H1 (cell line): Measurements from ENCODE around the gene OGFR. TPM values are rescaled to one million over a fixed set of nuclear protein-coding genes. Genes with fewer than 3 reads are reported as not detected.
A peak's percentile ranks its signal among the peaks of the same experiment; 100 is the strongest.

Experiments
- CTCF ChIA-PET: fragments of 300-600 bp; sonication (Branson Sonifier 250); formaldehyde crosslinking; loops from one replicate; lab custom pipeline; 2021; ENCODE audit not compliant: partially characterized antibody; lab: Charles Lee
- POLR2A ChIA-PET: fragments of 300-600 bp; sonication (Branson Sonifier 250); formaldehyde crosslinking; loops from one replicate; lab custom pipeline; 2021; ENCODE audit warnings: inconsistent platforms; ENCODE audit not compliant: partially characterized antibody; lab: Charles Lee
- DNase-seq, 2 experiments: peaks; one replicate each; pipeline versions ENCODE4 v3.0.0 to v3.0.0-alpha.2; 2010 to 2022; ENCODE audit warnings: low spot score in 2 of 2, low read depth in 1 of 2, mixed read lengths in 1 of 2
- FAIRE-seq: peaks from 2 replicates; lab custom pipeline; 2011; peaks lifted over from hg19 to GRCh38; lab: Jason Lieb, UNC
- H2AFZ ChIP-seq: 2 replicates; pipeline ENCODE4 v1.8.1; 2012; ENCODE audit warnings: low read length, inconsistent platforms
- H2AK5ac ChIP-seq: 2 replicates; pipeline ENCODE4 v1.6.1; 2013; ENCODE audit warnings: low read depth, low read length
- H2BK120ac ChIP-seq: replicated peaks from 2 replicates; pipeline ENCODE3; 2013; ENCODE audit warnings: low read depth, low read length, inconsistent platforms
- H2BK12ac ChIP-seq: 2 replicates; pipeline ENCODE4 v1.6.1; 2013; ENCODE audit warnings: low read depth, low read length
- H2BK15ac ChIP-seq: 2 replicates; pipeline ENCODE4 v1.6.1; 2013; ENCODE audit warnings: low read length
- H2BK20ac ChIP-seq: 2 replicates; pipeline ENCODE4 v1.6.1; 2013; ENCODE audit warnings: low read length
- H2BK5ac ChIP-seq: 2 replicates; pipeline ENCODE4 v1.6.1; 2013; ENCODE audit warnings: low read depth, low read length
- H3K14ac ChIP-seq: 2 replicates; pipeline ENCODE4 v1.6.1; 2013; ENCODE audit warnings: inconsistent platforms; ENCODE audit not compliant: insufficient read length
- H3K18ac ChIP-seq: 2 replicates; pipeline ENCODE4 v1.6.1; 2013; ENCODE audit warnings: low read length; ENCODE audit errors: extremely low read depth
- H3K23ac ChIP-seq: 2 replicates; pipeline ENCODE4 v1.6.1; 2013; ENCODE audit warnings: inconsistent platforms; ENCODE audit not compliant: insufficient read length
- H3K23me2 ChIP-seq: 2 replicates; pipeline ENCODE4 v1.6.1; 2013; ENCODE audit warnings: low read depth, low read length
- H3K27ac ChIP-seq: 2 replicates; pipeline ENCODE4 v1.6.1; 2011; ENCODE audit warnings: low read depth, low read length, inconsistent platforms
- H3K27me3 ChIP-seq, 4 experiments: replicated peaks in 1 of 4; 1 replicate in 1 of 4; 2 replicates in 3 of 4; pipeline versions ENCODE4 v1.6.1 to v1.8.1; 2011 to 2013; ENCODE audit warnings: low read length in 3 of 4, mild to moderate bottlenecking in 3 of 4, inconsistent platforms in 2 of 4, mixed read lengths in 2 of 4, moderate library complexity in 1 of 4; ENCODE audit not compliant: control insufficient read depth in 3 of 4, insufficient read depth in 3 of 4; ENCODE audit errors: extremely low read depth in 1 of 4
- H3K36me3 ChIP-seq, 4 experiments: 2 replicates each; pipeline versions ENCODE4 v1.6.1 to v1.8.1; 2011 to 2013; ENCODE audit warnings: mild to moderate bottlenecking in 4 of 4, low read length in 3 of 4, moderate library complexity in 2 of 4, control low read depth in 1 of 4, inconsistent platforms in 1 of 4; ENCODE audit not compliant: insufficient read depth in 4 of 4, control insufficient read depth in 2 of 4
- H3K4ac ChIP-seq: replicated peaks from 2 replicates; pipeline ENCODE3; 2013; ENCODE audit warnings: low read length, low read depth, mixed read lengths, inconsistent platforms; ENCODE audit not compliant: insufficient read length
- H3K4me1 ChIP-seq, 4 experiments: replicated peaks in 1 of 4; 1 replicate in 1 of 4; 2 replicates in 3 of 4; pipeline versions ENCODE4 v1.6.1 to v1.8.1; 2011 to 2013; ENCODE audit warnings: low read length in 3 of 4, inconsistent platforms in 2 of 4, mixed read lengths in 1 of 4; ENCODE audit not compliant: insufficient read depth in 4 of 4, control insufficient read depth in 3 of 4
- H3K4me2 ChIP-seq, 2 experiments: 2 replicates each; pipeline versions ENCODE4 v1.6.1 to v1.8.1; 2011 to 2013; ENCODE audit warnings: low read depth in 2 of 2, low read length in 2 of 2, control low read depth in 1 of 2, inconsistent platforms in 1 of 2, mild to moderate bottlenecking in 1 of 2; ENCODE audit not compliant: insufficient read depth in 1 of 2
- H3K4me3 ChIP-seq, 4 experiments: fragments of 200-600, 300-600 bp in 1 of 4; sonication (generic), shearing (Covaris generic), sonication (Bioruptor Twin) in 1 of 4; 2 replicates each; pipeline versions ENCODE4 v1.5.1 to v1.8.1; 2011 to 2016; ENCODE audit warnings: low read length in 4 of 4, low read depth in 3 of 4, control low read depth in 2 of 4, inconsistent platforms in 2 of 4, mild to moderate bottlenecking in 2 of 4, mixed read lengths in 1 of 4, moderate library complexity in 1 of 4; ENCODE audit not compliant: insufficient read depth in 2 of 4; ENCODE audit errors: extremely low read depth in 1 of 4
- H3K56ac ChIP-seq: replicated peaks from 2 replicates; pipeline ENCODE3; 2013; ENCODE audit warnings: low read depth, mild to moderate bottlenecking, mixed read lengths, low read length, inconsistent platforms; ENCODE audit not compliant: insufficient read length
- H3K79me1 ChIP-seq: 2 replicates; pipeline ENCODE4 v1.6.1; 2013; ENCODE audit warnings: low read depth, low read length, control low read depth
- H3K79me2 ChIP-seq, 2 experiments: 2 replicates each; pipeline versions ENCODE4 v1.6.1 to v1.8.1; 2012 to 2013; ENCODE audit warnings: low read length in 2 of 2, mild to moderate bottlenecking in 2 of 2, inconsistent platforms in 1 of 2; ENCODE audit not compliant: insufficient read depth in 2 of 2, control insufficient read depth in 1 of 2
- H3K9ac ChIP-seq, 4 experiments: replicated peaks in 1 of 4; 1 replicate in 1 of 4; 2 replicates in 3 of 4; pipeline versions ENCODE4 v1.6.1 to v1.8.1; 2011 to 2013; ENCODE audit warnings: low read depth in 3 of 4, low read length in 3 of 4, control low read depth in 2 of 4, mild to moderate bottlenecking in 2 of 4, moderate library complexity in 2 of 4, inconsistent platforms in 1 of 4; ENCODE audit errors: extremely low read depth in 1 of 4
- H3K9me3 ChIP-seq, 2 experiments: 2 replicates each; pipeline versions ENCODE4 v1.6.1 to v1.8.1; 2012 to 2013; ENCODE audit warnings: mild to moderate bottlenecking in 2 of 2, moderate library complexity in 2 of 2, control low read depth in 1 of 2, inconsistent platforms in 1 of 2, low read depth in 1 of 2, low read length in 1 of 2, mixed read lengths in 1 of 2; ENCODE audit not compliant: insufficient read depth in 2 of 2
- H4K20me1 ChIP-seq, 2 experiments: replicated peaks in 1 of 2; 2 replicates each; pipeline versions ENCODE3 to v1.8.1; 2011 to 2013; ENCODE audit warnings: inconsistent platforms in 2 of 2, low read length in 2 of 2, mild to moderate bottlenecking in 1 of 2; ENCODE audit not compliant: insufficient read depth in 2 of 2, control insufficient read depth in 1 of 2
- H4K5ac ChIP-seq: 2 replicates; pipeline ENCODE4 v1.6.1; 2013; ENCODE audit warnings: low read length, low read depth, mixed read lengths, inconsistent platforms; ENCODE audit not compliant: insufficient read length
- H4K8ac ChIP-seq: 2 replicates; pipeline ENCODE4 v1.8.0; 2013; ENCODE audit warnings: mild to moderate bottlenecking, moderate library complexity, low read length, inconsistent platforms; ENCODE audit not compliant: insufficient read depth; ENCODE audit errors: extremely low read depth
- H4K91ac ChIP-seq: replicated peaks from 2 replicates; pipeline ENCODE3; 2013; ENCODE audit warnings: low read length, mixed read lengths, inconsistent platforms; ENCODE audit not compliant: insufficient read length
- GABPA ChIP-seq: IDR thresholded peaks from 2 replicates; pipeline ENCODE4 v1.6.1; 2011; ENCODE audit warnings: mild to moderate bottlenecking, low read length, moderate library complexity, borderline replicate concordance; ENCODE audit not compliant: insufficient read depth
- KDM4A ChIP-seq: IDR thresholded peaks from one replicate; pipeline ENCODE4 v1.7.1; 2012; ENCODE audit warnings: low read depth, mild to moderate bottlenecking, moderate library complexity, low read length, inconsistent platforms; ENCODE audit not compliant: severe bottlenecking
- WGBS, 2 experiments: shearing (Covaris generic) in 1 of 2; methylation state at CpG; one replicate each; pipeline versions ENCODE4 v1.1.6 to v1.1.7; 2013 to 2015; ENCODE audit warnings: low lambda C conversion rate in 2 of 2, mixed read lengths in 2 of 2, inconsistent platforms in 1 of 2, low coverage in 1 of 2, missing lambda C conversion rate in 1 of 2; ENCODE audit not compliant: insufficient replicate concordance in 2 of 2, insufficient coverage in 1 of 2, insufficient read length in 1 of 2; ENCODE audit errors: extremely low coverage in 1 of 2, missing lambda C conversion rate in 1 of 2; 5-methylcytosine and 5-hydroxymethylcytosine counted together
- polyA plus RNA-seq, 7 experiments: library from polyadenylated mRNA; depleted of rRNA in 3 of 7; stranded (reverse) in 5 of 7; unstranded in 2 of 7; fragments of >200 nt in 5 of 7; fragments of 200-250 nt in 2 of 7; gene quantifications; 1 replicate in 5 of 7; 2 replicates in 1 of 7; 4 replicates in 1 of 7; pipeline versions ENCODE4 v1.2.1 to v1.2.3, GENCODE V29; 2011 to 2013; ENCODE audit warnings: missing spikeins in 2 of 7, mixed read lengths in 2 of 7
- total RNA-seq: library from RNA; stranded (reverse); fragmentation: NEBNext Ultra II Directional; extraction: Animal tissue kit (Norgen Biotek cat#: 25700); gene quantifications from 2 replicates; pipeline ENCODE4 v1.2.1, GENCODE V29; 2021

The OGFR gene
- total and polyA plus RNA-seq, 2 of the 8 experiments (the other 6 are each of a cell fraction or from before 2014, with no cell fraction given), result 13.9 to 25.1 TPM

DNA sequence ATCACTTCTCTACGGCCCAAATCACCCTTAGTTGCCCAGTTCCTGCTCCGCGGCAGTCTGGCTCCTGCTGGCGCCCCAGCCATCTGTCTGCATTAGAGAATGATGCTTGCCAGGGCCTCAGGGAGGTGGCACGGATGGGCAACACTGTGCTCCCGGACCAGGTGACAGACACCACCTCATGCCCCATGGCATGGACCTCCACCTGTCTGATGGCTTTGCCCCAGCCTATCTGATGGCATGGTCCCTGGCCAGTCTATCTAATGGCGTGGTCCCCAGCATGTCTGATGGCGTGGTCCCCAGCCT is 27.2 kb upstream of the OGFR start:
- Histone ChIP-seq H2BK120ac (no peak overlapping the region), H2AFZ (no peak overlapping the region), H3K79me2 (no peaks in the 10 kb centered on the region), H3K9me3 (no peaks in the 10 kb centered on the region), H4K5ac (no peak overlapping the region), H3K4me2 (no peak overlapping the region), H3K14ac (no peak overlapping the region), H3K27ac (no peak overlapping the region), H4K91ac (peak overlapping the region; percentile 4), H3K23ac (no peak overlapping the region), H3K18ac (peak overlapping the region; percentile 53; the same call in 1 of the 2 replicates), H2BK12ac (peak overlapping the region; percentile 88; the same call in 1 of the 2 replicates), H3K4me1 (peaks cover 0 to 16% (median 4%) of the 10 kb centered on the region in 4 experiments; a peak in 4 of 7 replicates), H3K56ac (no peak overlapping the region), H4K20me1 (no peaks in the 10 kb centered on the region), H2BK15ac (no peak overlapping the region; the same call in 1 of the 2 replicates), H2BK20ac (0 out of 2 replicates have a peak overlapping the region, but pooled peaks have one; percentile 61), H3K4ac (no peak overlapping the region), H3K4me3 (no peak overlapping the region), H3K79me1 (no peaks in the 10 kb centered on the region), H3K9ac (no peak overlapping the region), H3K36me3 (no peaks in the 10 kb centered on the region), H3K27me3 (no peaks in the 10 kb centered on the region), H4K8ac (peak overlapping the region; percentile 54; the same call in 1 of the 2 replicates), H2AK5ac (peak overlapping the region; percentile 93; the same call in 1 of the 2 replicates), H2BK5ac (peak overlapping the region; percentile 30; the same call in 1 of the 2 replicates), H3K23me2 (no peaks in the 10 kb centered on the region)
- TF ChIP-seq KDM4A (no peak), GABPA (no peak)
- CTCF ChIA-PET, result no interaction called here
- DNase-seq, result no peak
- WGBS, 2 experiments, result 89% methylated on average over 6 of the region's 8 CpGs; no CpG with 5 or more reads in 1 of the 2 experiments
- POLR2A ChIA-PET, result no interaction called here
- no peak for FAIRE-seq
